ENCODE measurements around the gene TUBB8.

TUBB8 gene

DNA sequence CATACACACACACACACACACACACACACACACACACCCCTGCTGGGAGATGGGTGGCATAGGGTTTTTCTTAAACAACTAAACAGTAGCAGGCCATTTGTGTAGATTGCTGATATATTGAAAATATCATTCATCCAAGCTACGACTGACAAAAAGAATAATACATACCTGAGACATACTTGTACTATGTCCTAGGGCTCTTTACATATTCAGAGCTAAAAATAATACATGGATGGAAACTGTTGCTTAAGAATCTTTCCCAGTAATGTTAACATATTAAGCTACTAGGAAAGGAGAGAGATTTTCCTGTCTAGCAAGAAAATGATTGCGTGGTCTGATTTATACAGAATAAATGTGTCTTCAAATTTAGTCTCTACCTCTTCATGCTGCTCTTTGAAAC lies 40.2 kb upstream of the TUBB8 start:
- Histone ChIP-seq H3K27me3 (ENCODE audit: control insufficient read depth in 3 of 3, insufficient read depth in 3 of 3, low read depth in 1 of 3, low read length in 3 of 3) (peaks cover 0 to 31% (median 0%) of the 10 kb centered on the region in 3 experiments), H3K4me1 (ENCODE audit: control insufficient read depth in 2 of 2, insufficient read depth in 1 of 2, low read depth in 1 of 2, low read length in 2 of 2) (no peaks in the 10 kb centered on the region), H3K14ac (ENCODE audit: low read length) (no peak overlapping the region), H4K91ac (ENCODE audit: low read depth, low read length, poor library complexity) (no peak overlapping the region), H3K4ac (ENCODE audit: low read length) (no peak overlapping the region), H2BK12ac (ENCODE audit: low read length) (no peak overlapping the region), H3K27ac (replicated peaks; ENCODE audit: low read length) (no peak overlapping the region), H3K23ac (ENCODE audit: low read depth, low read length, poor library complexity) (no peak overlapping the region), H2BK15ac (ENCODE audit: low read length) (no peak overlapping the region), H2AFZ (ENCODE audit: low read length) (no peak overlapping the region), H3K9ac (ENCODE audit: low read depth, low read length, poor library complexity) (no peak overlapping the region), H3K4me3 (ENCODE audit: low read length in 2 of 2) (no peak overlapping the region), H2BK120ac (ENCODE audit: low read depth, low read length) (no peak overlapping the region), H3K4me2 (ENCODE audit: insufficient read depth, low read length, poor library complexity, severe bottlenecking) (no peak overlapping the region), H3K9me3 (replicated peaks in 1 of 2; ENCODE audit: control insufficient read depth in 2 of 2, insufficient read depth in 1 of 2, low read depth in 1 of 2, low read length in 2 of 2) (peaks cover 0 to 7% of the 10 kb centered on the region in 2 donors), H3K18ac (ENCODE audit: low read length) (no peak overlapping the region), H2BK5ac (ENCODE audit: low read length) (no peak overlapping the region), H2AK5ac (ENCODE audit: low read depth, low read length) (no peak overlapping the region), H3K79me1 (ENCODE audit: low read depth, low read length) (no peaks in the 10 kb centered on the region), H3K36me3 (replicated peaks in 1 of 2; ENCODE audit: control insufficient read depth in 2 of 2, insufficient read depth in 2 of 2, low read length in 2 of 2) (no peaks in the 10 kb centered on the region), H4K8ac (ENCODE audit: low read depth, low read length) (no peak overlapping the region)
- DNase-seq (ENCODE audit: low spot score) = no peak
- no CpG with 5 or more reads among the region's 2 CpGs for WGBS, 2 donors (ENCODE audit: extremely low coverage in 2 of 2, insufficient read length in 2 of 2, insufficient replicate concordance in 1 of 2)

DNA sequence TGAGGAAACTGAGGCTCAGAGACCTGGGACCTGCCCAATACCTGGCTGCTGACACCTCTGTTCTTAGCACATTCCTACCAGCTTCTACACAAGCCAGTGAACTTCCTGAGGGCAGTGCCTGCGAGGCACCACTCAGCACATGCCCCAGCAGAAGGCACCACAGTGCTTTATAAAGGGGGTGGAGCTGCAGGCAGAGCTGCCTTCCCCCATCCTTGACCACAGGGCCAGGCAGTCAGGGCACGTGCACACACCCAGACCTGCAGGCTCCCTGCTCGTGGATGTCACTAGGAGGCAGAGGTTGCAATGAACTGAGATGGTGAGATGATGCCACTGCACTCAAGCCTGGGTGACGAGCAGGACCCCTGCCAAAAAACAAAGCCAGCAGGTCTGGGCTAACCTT lies 39.2 kb upstream of the TUBB8 start:
- Histone ChIP-seq H4K91ac (ENCODE audit: low read depth, low read length, poor library complexity) (no peak overlapping the region), H3K9ac (ENCODE audit: low read depth, low read length, poor library complexity) (no peak overlapping the region), H4K8ac (ENCODE audit: low read depth, low read length) (no peak overlapping the region), H3K27me3 (ENCODE audit: control insufficient read depth in 3 of 3, insufficient read depth in 3 of 3, low read depth in 1 of 3, low read length in 3 of 3) (peaks cover 0 to 37% (median 0%) of the 10 kb centered on the region in 3 experiments), H3K4me1 (ENCODE audit: control insufficient read depth in 2 of 2, insufficient read depth in 1 of 2, low read depth in 1 of 2, low read length in 2 of 2) (no peaks in the 10 kb centered on the region), H3K36me3 (replicated peaks in 1 of 2; ENCODE audit: control insufficient read depth in 2 of 2, insufficient read depth in 2 of 2, low read length in 2 of 2) (no peaks in the 10 kb centered on the region), H3K79me1 (ENCODE audit: low read depth, low read length) (no peaks in the 10 kb centered on the region), H2AK5ac (ENCODE audit: low read depth, low read length) (no peak overlapping the region), H2BK5ac (ENCODE audit: low read length) (no peak overlapping the region), H3K4me2 (ENCODE audit: insufficient read depth, low read length, poor library complexity, severe bottlenecking) (no peak overlapping the region), H3K18ac (ENCODE audit: low read length) (no peak overlapping the region), H3K4me3 (ENCODE audit: low read length in 2 of 2) (no peak overlapping the region), H2BK120ac (ENCODE audit: low read depth, low read length) (no peak overlapping the region), H3K14ac (ENCODE audit: low read length) (no peak overlapping the region), H3K9me3 (replicated peaks in 1 of 2; ENCODE audit: control insufficient read depth in 2 of 2, insufficient read depth in 1 of 2, low read depth in 1 of 2, low read length in 2 of 2) (peaks cover 0 to 10% of the 10 kb centered on the region in 2 donors), H2BK12ac (ENCODE audit: low read length) (no peak overlapping the region), H2BK15ac (ENCODE audit: low read length) (no peak overlapping the region), H2AFZ (ENCODE audit: low read length) (no peak overlapping the region), H3K23ac (ENCODE audit: low read depth, low read length, poor library complexity) (no peak overlapping the region), H3K27ac (replicated peaks; ENCODE audit: low read length) (no peak overlapping the region), H3K4ac (ENCODE audit: low read length) (no peak overlapping the region)
- DNase-seq (ENCODE audit: low spot score) = no peak
- no CpG with 5 or more reads among the region's 4 CpGs for WGBS, 2 donors (ENCODE audit: extremely low coverage in 2 of 2, insufficient read length in 2 of 2, insufficient replicate concordance in 1 of 2)

DNA sequence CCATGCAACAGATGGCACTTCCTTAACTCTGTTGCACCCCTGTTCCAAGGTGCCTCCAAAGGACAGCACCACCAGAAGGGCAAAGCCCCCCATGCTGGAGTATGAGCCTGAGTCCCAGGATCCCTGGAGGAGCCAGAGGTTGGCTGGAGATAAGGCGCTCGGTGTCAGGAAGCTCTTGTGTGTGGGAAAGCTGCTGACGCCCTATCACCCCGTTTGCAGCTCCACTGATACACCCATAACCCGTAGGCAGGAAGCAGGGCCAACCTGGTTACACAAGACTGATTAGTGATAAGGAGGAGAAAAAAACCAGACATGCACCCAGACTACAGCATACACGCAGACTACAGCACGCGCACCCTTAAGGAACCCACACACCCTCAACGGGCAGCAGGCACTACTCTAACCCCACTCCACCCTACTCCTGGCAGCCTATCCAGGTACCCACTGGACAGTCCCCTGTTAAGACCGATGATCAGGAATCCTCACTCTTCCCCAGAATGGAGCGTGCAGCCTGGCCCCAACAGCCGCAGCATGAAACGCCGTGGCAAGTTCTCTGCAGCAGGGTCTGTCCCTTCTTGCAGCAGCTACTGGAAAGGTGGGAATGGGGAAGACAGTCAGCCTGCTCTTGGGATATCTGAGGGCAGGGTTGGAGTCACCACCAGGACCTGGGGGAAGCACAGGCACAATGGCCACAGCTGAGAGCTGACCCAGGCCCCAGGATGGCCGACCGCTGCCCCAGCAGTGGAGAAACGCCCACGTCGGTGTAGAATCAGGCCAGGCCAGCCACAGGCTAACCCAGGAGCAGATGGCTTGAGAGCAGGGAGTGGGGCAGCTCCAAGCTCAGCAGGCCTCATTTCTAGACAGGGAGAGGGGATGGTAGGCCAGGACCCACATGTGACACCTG lies 38.3 kb upstream of the TUBB8 start:
- no peak overlapping the region for H2AFZ ChIP-seq (ENCODE audit: low read length)
- no peak for DNase-seq (ENCODE audit: low spot score)
- H2BK15ac ChIP-seq (ENCODE audit: low read length) = no peak overlapping the region
- H2BK120ac ChIP-seq (ENCODE audit: low read depth, low read length) = no peak overlapping the region
- H3K4me2 ChIP-seq (ENCODE audit: insufficient read depth, low read length, poor library complexity, severe bottlenecking) = no peak overlapping the region
- H4K91ac ChIP-seq (ENCODE audit: low read depth, low read length, poor library complexity) = no peak overlapping the region
- peak overlapping the region in 1 of 2 donors; percentile 40 for H3K4me3 ChIP-seq (ENCODE audit: low read length in 2 of 2)
- H3K9ac ChIP-seq (ENCODE audit: low read depth, low read length, poor library complexity) = no peak overlapping the region
- H3K14ac ChIP-seq (ENCODE audit: low read length) = no peak overlapping the region
- no CpG with 5 or more reads among the region's 19 CpGs for WGBS, 2 donors (ENCODE audit: extremely low coverage in 2 of 2, insufficient read length in 2 of 2, insufficient replicate concordance in 1 of 2)
- H4K8ac ChIP-seq (ENCODE audit: low read depth, low read length) = no peak overlapping the region
- H3K27me3 ChIP-seq (ENCODE audit: control insufficient read depth in 3 of 3, insufficient read depth in 3 of 3, low read depth in 1 of 3, low read length in 3 of 3) = peaks cover 0 to 45% (median 0%) of the 10 kb centered on the region in 3 experiments
- no peak overlapping the region for H2BK5ac ChIP-seq (ENCODE audit: low read length)
- no peak overlapping the region for H3K4ac ChIP-seq (ENCODE audit: low read length)
- no peaks in the 10 kb centered on the region for H3K79me1 ChIP-seq (ENCODE audit: low read depth, low read length)
- no peak overlapping the region for H2AK5ac ChIP-seq (ENCODE audit: low read depth, low read length)
- peaks cover 0 to 10% of the 10 kb centered on the region in 2 donors for H3K9me3 ChIP-seq (replicated peaks in 1 of 2; ENCODE audit: control insufficient read depth in 2 of 2, insufficient read depth in 1 of 2, low read depth in 1 of 2, low read length in 2 of 2)
- H3K36me3 ChIP-seq (replicated peaks in 1 of 2; ENCODE audit: control insufficient read depth in 2 of 2, insufficient read depth in 2 of 2, low read length in 2 of 2) = no peaks in the 10 kb centered on the region
- H3K4me1 ChIP-seq (ENCODE audit: control insufficient read depth in 2 of 2, insufficient read depth in 1 of 2, low read depth in 1 of 2, low read length in 2 of 2) = no peaks in the 10 kb centered on the region
- no peak overlapping the region for H3K18ac ChIP-seq (ENCODE audit: low read length)
- no peak overlapping the region for H3K23ac ChIP-seq (ENCODE audit: low read depth, low read length, poor library complexity)
- no peak overlapping the region for H3K27ac ChIP-seq (replicated peaks; ENCODE audit: low read length)
- H2BK12ac ChIP-seq (ENCODE audit: low read length) = no peak overlapping the region

DNA sequence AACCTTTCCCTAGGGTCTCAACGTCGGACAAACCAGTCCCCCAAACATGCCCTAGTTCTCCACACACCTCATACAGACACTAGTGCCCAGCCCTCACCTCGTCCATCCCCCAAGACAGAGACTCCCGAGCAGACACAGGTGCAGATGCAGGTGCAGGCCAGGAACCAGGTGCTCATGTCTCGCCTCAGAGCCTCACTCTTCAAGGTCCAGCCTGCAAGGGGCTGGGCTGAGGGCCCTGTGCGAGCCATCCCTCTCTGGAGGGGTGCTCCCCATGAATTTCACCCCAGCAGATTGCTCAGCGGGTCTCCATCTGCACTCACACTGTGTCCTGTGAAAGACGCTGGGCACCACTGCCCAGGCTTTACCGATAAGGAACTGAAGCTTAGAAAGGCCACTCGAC lies 36.9 kb upstream of the TUBB8 start:
- Histone ChIP-seq H2BK5ac (ENCODE audit: low read length) (no peak overlapping the region), H3K27ac (replicated peaks; ENCODE audit: low read length) (no peak overlapping the region), H4K91ac (ENCODE audit: low read depth, low read length, poor library complexity) (no peak overlapping the region), H3K4me1 (ENCODE audit: control insufficient read depth in 2 of 2, insufficient read depth in 1 of 2, low read depth in 1 of 2, low read length in 2 of 2) (no peaks in the 10 kb centered on the region), H3K79me1 (ENCODE audit: low read depth, low read length) (no peaks in the 10 kb centered on the region), H3K4ac (ENCODE audit: low read length) (no peak overlapping the region), H4K8ac (ENCODE audit: low read depth, low read length) (no peak overlapping the region), H3K27me3 (ENCODE audit: control insufficient read depth in 3 of 3, insufficient read depth in 3 of 3, low read depth in 1 of 3, low read length in 3 of 3) (peaks cover 0 to 48% (median 0%) of the 10 kb centered on the region in 3 experiments), H2AK5ac (ENCODE audit: low read depth, low read length) (no peak overlapping the region), H3K14ac (ENCODE audit: low read length) (no peak overlapping the region), H3K18ac (ENCODE audit: low read length) (no peak overlapping the region), H2AFZ (ENCODE audit: low read length) (no peak overlapping the region), H2BK12ac (ENCODE audit: low read length) (no peak overlapping the region), H3K36me3 (replicated peaks in 1 of 2; ENCODE audit: control insufficient read depth in 2 of 2, insufficient read depth in 2 of 2, low read length in 2 of 2) (no peaks in the 10 kb centered on the region), H3K4me2 (ENCODE audit: insufficient read depth, low read length, poor library complexity, severe bottlenecking) (no peak overlapping the region), H2BK120ac (ENCODE audit: low read depth, low read length) (no peak overlapping the region), H3K4me3 (ENCODE audit: low read length in 2 of 2) (no peak overlapping the region), H3K9me3 (replicated peaks in 1 of 2; ENCODE audit: control insufficient read depth in 2 of 2, insufficient read depth in 1 of 2, low read depth in 1 of 2, low read length in 2 of 2) (peaks cover 0 to 5% of the 10 kb centered on the region in 2 donors), H2BK15ac (ENCODE audit: low read length) (no peak overlapping the region), H3K23ac (ENCODE audit: low read depth, low read length, poor library complexity) (no peak overlapping the region), H3K9ac (ENCODE audit: low read depth, low read length, poor library complexity) (no peak overlapping the region)
- no peak for DNase-seq (ENCODE audit: low spot score)
- no CpG with 5 or more reads among the region's 10 CpGs for WGBS, 2 donors (ENCODE audit: extremely low coverage in 2 of 2, insufficient read length in 2 of 2, insufficient replicate concordance in 1 of 2)

All from neuronal stem cell (in vitro differentiated cells).